Liver (tissue), 6 donors: ENCODE data around the gene CFAP70. TPM values are rescaled to one million over a fixed set of nuclear protein-coding genes. Genes with fewer than 3 reads are reported as not detected.

Experiments used
- CTCF ChIP-seq: fragments of 150-350 bp; IDR thresholded peaks from 2 replicates; pipeline ENCODE4 v1.5.1; 2017; ENCODE audit warnings: improper control_type of control experiment, low read depth, low read length; ENCODE audit not compliant: missing input control
- polyA plus RNA-seq, 2 donors: library from polyadenylated mRNA; stranded (reverse) in 1 of 2; unstranded in 1 of 2; fragments of 200-250 nt in 1 of 2; fragments of >200 nt in 1 of 2; fragmentation: Nextera tagmentation in 1 of 2; extraction: Ambion mirVana in 1 of 2; gene quantifications; one replicate each; pipeline versions ENCODE4 v1.2.1 to v1.2.3, GENCODE V29; 2013 to 2015
- small RNA-seq: library from RNA; depleted of rRNA; stranded (forward); fragments of <200 nt; gene quantifications from one replicate; pipeline ENCODE3, GENCODE V24; 2014
- total RNA-seq, 2 donors: library from RNA; depleted of rRNA; stranded (reverse); fragments of >200 nt; gene quantifications; one replicate each; pipeline ENCODE4 v1.2.3, GENCODE V29; 2014
- donor health status: healthy.
- donor health status: healthy.
- donor health status: healthy.

Gene CFAP70
- total and polyA plus RNA-seq, 4 donors = 0.46 to 2.3 (median 0.80) TPM

- no peak for TF ChIP-seq CTCF
Measured at GRCh38 chr10:73205081-73205480, 153.6 kb downstream of the CFAP70 start (continued).

Small RNAs within 50 kb of the gene (small RNA-seq; reads per million reads assigned to genes)
- gene RF00019 (not detected), gene RNU6-833P (not detected)

Other genes with a start within 250 kb of the CFAP70 start
- 1 to 10 TPM; 1.4 to 4.0 TPM for gene NUDT13, start 248.4 kb downstream of the CFAP70 start, total RNA-seq
- 1 to 10 TPM in 1 of 2 donors, under 1 TPM in 1; 0.60 to 3.5 TPM for gene NUDT13, start 248.4 kb downstream of the CFAP70 start, polyA plus RNA-seq
- gene ECD, start 190.9 kb downstream of the CFAP70 start, total RNA-seq = 10 to 100 TPM; 14.4 to 16.2 TPM
- 1 to 10 TPM; 7.1 to 9.6 TPM for gene ECD, start 190.9 kb downstream of the CFAP70 start, polyA plus RNA-seq
- 10 to 100 TPM; 10.9 to 12.9 TPM for gene FAM149B1, start 190.7 kb downstream of the CFAP70 start, total RNA-seq
- gene FAM149B1, start 190.7 kb downstream of the CFAP70 start, polyA plus RNA-seq = 1 to 10 TPM; 7.3 TPM
- 10 to 100 TPM; 14.7 to 45.5 TPM for gene DNAJC9, start 111.6 kb downstream of the CFAP70 start, total RNA-seq
- gene DNAJC9, start 111.6 kb downstream of the CFAP70 start, polyA plus RNA-seq = 1 to 10 TPM; 4.1 to 5.1 TPM
- 10 to 100 TPM; 34.2 to 39.5 TPM for gene MRPS16, start 106.2 kb downstream of the CFAP70 start, total RNA-seq
- gene MRPS16, start 106.2 kb downstream of the CFAP70 start, polyA plus RNA-seq = 10 to 100 TPM; 57.2 to 87.5 TPM
- 10 to 100 TPM; 71.6 to 93.0 TPM for gene ANXA7, start 55.2 kb upstream of the CFAP70 start, total RNA-seq
- 10 to 100 TPM; 87.0 to 93.4 TPM for gene ANXA7, start 55.2 kb upstream of the CFAP70 start, polyA plus RNA-seq
- 1 to 10 TPM; 1.4 to 1.6 TPM for gene MSS51, start 74.7 kb upstream of the CFAP70 start, total RNA-seq
- under 1 TPM; 0.08 to 0.43 TPM for gene MSS51, start 74.7 kb upstream of the CFAP70 start, polyA plus RNA-seq
- gene PPP3CB, start 137.2 kb upstream of the CFAP70 start, total RNA-seq = 10 to 100 TPM; 15.6 to 22.4 TPM
- 1 to 10 TPM; 5.7 to 7.1 TPM for gene PPP3CB, start 137.2 kb upstream of the CFAP70 start, polyA plus RNA-seq
- gene USP54, start 232.5 kb upstream of the CFAP70 start, total RNA-seq = 1 to 10 TPM; 3.6 to 9.0 TPM
- 10 to 100 TPM in 1 of 2 donors, 1 to 10 TPM in 1; 1.3 to 10.4 TPM for gene USP54, start 232.5 kb upstream of the CFAP70 start, polyA plus RNA-seq